Left lung (tissue), 10 donors: Measurements from ENCODE around the gene HS3ST5. TPM values are rescaled to one million over a fixed set of nuclear protein-coding genes. Genes with fewer than 3 reads are reported as not detected.

Experiments
- ATAC-seq: fragments of 200-7000 bp; cut with Tn5 transposase; one replicate; pipeline ENCODE4 v1.9.1; 2020; ENCODE audit warnings: moderate library complexity
- DNase-seq, 4 donors: peaks; one replicate each; pipeline ENCODE4 v3.0.0-alpha.2; 2013 to 2020
- H3K27ac ChIP-seq, 2 donors: fragments of 200-600 bp; sonication (generic) in 1 of 2; one replicate each; pipeline versions ENCODE4 v1.5.0 to v1.8.0; 2020 to 2021
- H3K27me3 ChIP-seq, 2 donors: fragments of 200-600 bp; sonication (generic) in 1 of 2; one replicate each; pipeline versions ENCODE4 v1.5.0 to v1.8.0; 2020 to 2021
- H3K36me3 ChIP-seq, 2 donors: fragments of 200-600 bp; sonication (generic) in 1 of 2; one replicate each; pipeline versions ENCODE4 v1.5.0 to v1.8.0; 2020 to 2021
- H3K4me1 ChIP-seq, 2 donors: fragments of 200-600 bp; one replicate each; pipeline ENCODE4 v1.8.0; 2021
- H3K4me3 ChIP-seq, 2 donors: fragments of 200-600 bp; sonication (generic) in 1 of 2; one replicate each; pipeline versions ENCODE4 v1.5.0 to v1.8.0; 2020 to 2021; ENCODE audit warnings: mild to moderate bottlenecking in 1 of 2
- H3K9me3 ChIP-seq, 2 donors: fragments of 200-600 bp; sonication (generic) in 1 of 2; one replicate each; pipeline versions ENCODE4 v1.5.0 to v1.8.0; 2020 to 2021
- CTCF ChIP-seq, 2 donors: fragments of 200-600 bp; sonication (generic) in 1 of 2; IDR thresholded peaks; one replicate each; pipeline versions ENCODE4 v1.5.0 to v1.8.0; 2021; ENCODE audit warnings: antibody characterized with exemption in 2 of 2
- intact Hi-C, 2 donors: fragments of 100-400 bp; cut with DNase I; formaldehyde crosslinking; loops; one replicate each; pipeline versions ENCODE4 v1.11.2 to v1.14.2; 2022
- polyA plus RNA-seq, 6 donors: library from polyadenylated mRNA; unstranded; fragments of 120-200 nt; gene quantifications; one replicate each; pipeline ENCODE4 v1.2.1, GENCODE V29; 2013; ENCODE audit not compliant: insufficient read length in 6 of 6
- total RNA-seq, 2 donors: library from RNA; stranded (reverse); fragmentation: NEBNext Ultra II Directional; extraction: Animal tissue kit (Norgen Biotek cat#: 25700); gene quantifications; one replicate each; pipeline ENCODE4 v1.2.1, GENCODE V29; 2021
- donor health status: DM: no; HTN: yes; CAD: no.
- donor health status: DM: no; HTN: no; CAD: no.

The HS3ST5 gene
- total and polyA plus RNA-seq, 8 donors = 0.06 to 0.33 (median 0.18) TPM; not detected in 1

GRCh38 chr6:114010540-114010939 lies 332.3 kb downstream of the HS3ST5 start:
- Histone ChIP-seq H3K27ac (no peak overlapping the region), H3K4me1 (no peaks in the 10 kb centered on the region), H3K36me3 (no peaks in the 10 kb centered on the region), H3K27me3 (no peaks in the 10 kb centered on the region), H3K9me3 (no peaks in the 10 kb centered on the region), H3K4me3 (no peak overlapping the region)
- DNase-seq = no peak
- intact Hi-C loops = no loop called here
- ATAC-seq = no peak
- no peak for TF ChIP-seq CTCF (IDR thresholded peaks at IDR 0.05)

DNA sequence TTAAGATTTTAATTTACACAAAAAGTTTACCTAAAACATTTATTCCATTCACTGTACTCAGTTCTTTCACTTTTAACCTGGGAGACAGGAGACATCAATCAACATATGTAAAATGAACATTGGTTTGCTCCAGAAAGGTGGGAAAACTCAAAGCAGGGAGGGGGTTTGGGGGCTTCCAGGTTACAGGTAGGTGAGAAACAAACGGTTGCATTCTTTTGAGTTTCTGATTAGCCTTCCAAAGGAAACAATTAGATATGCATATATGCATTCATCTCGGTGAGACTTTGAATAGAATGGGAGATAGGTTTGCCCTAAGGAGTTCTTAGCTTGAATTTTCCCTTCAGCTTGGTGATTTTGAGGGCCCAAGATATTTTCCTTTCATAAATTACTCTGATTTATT lies 333.6 kb downstream of the HS3ST5 start:
- TF ChIP-seq CTCF (IDR thresholded peaks at IDR 0.05) = no peak
- H3K9me3 ChIP-seq = no peaks in the 10 kb centered on the region
- no peaks in the 10 kb centered on the region for H3K27me3 ChIP-seq
- no peak overlapping the region for H3K27ac ChIP-seq
- intact Hi-C loops = no loop called here
- H3K4me1 ChIP-seq = no peaks in the 10 kb centered on the region
- H3K36me3 ChIP-seq = no peaks in the 10 kb centered on the region
- no peak for DNase-seq
- ATAC-seq = no peak
- H3K4me3 ChIP-seq = no peak overlapping the region

DNA sequence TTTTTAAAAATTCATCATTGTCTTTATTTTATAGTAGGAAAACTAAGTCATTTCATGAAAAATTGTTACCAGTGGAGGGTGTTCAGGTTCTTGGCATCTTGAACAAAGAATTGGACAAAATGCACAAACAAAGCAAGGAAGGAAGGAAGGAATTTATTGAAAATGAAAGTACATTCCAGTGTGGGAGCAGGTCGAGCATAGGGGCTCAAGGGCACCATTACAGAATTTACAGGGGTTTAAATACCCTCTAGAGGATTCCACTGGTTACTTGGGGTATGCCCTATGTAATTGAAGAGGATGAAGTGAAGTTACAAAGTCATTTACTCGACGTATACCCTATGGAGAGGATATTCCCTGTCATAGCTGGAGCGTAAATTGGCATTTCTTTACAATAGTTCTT lies 334.5 kb downstream of the HS3ST5 start:
- H3K36me3 ChIP-seq = no peaks in the 10 kb centered on the region
- intact Hi-C loops = no loop called here
- no peaks in the 10 kb centered on the region for H3K9me3 ChIP-seq
- H3K27ac ChIP-seq = no peak overlapping the region
- H3K4me1 ChIP-seq = no peaks in the 10 kb centered on the region
- DNase-seq (no peak), ATAC-seq (no peak)
- H3K27me3 ChIP-seq = no peaks in the 10 kb centered on the region
- no peak overlapping the region for H3K4me3 ChIP-seq
- TF ChIP-seq CTCF (IDR thresholded peaks at IDR 0.05) = no peak

GRCh38 chr6:114007516-114007915 lies 335.3 kb downstream of the HS3ST5 start:
- Histone ChIP-seq H3K27me3 (no peaks in the 10 kb centered on the region), H3K27ac (no peak overlapping the region), H3K9me3 (no peaks in the 10 kb centered on the region), H3K4me1 (no peaks in the 10 kb centered on the region), H3K4me3 (no peak overlapping the region), H3K36me3 (no peaks in the 10 kb centered on the region)
- DNase-seq = no peak
- no peak for ATAC-seq
- TF ChIP-seq CTCF (IDR thresholded peaks at IDR 0.05) = no peak
- intact Hi-C loops = no loop called here
